Activated T-cell treated with anti-CD3 and anti-CD28 coated beads, Interleukin-2, amount 50 U/mL, for 48 hours (primary cell): ENCODE measurements around the gene SATB2.
A peak's percentile ranks its signal among the peaks of the same experiment; 100 is the strongest.

Source experiments
- DNase-seq, 2 experiments: peaks; one replicate each; pipeline ENCODE4 v3.0.0-alpha.2; 2020

The SATB2 gene

GRCh38 chr2:199228887-199229819, 228.6 kb downstream of the SATB2 start:
- DNase-seq = peak; percentile 24 to 43

- DNase-seq = no peak
Observed at GRCh38 chr2:199223791-199224190, 233.9 kb downstream of the SATB2 start.

DNA sequence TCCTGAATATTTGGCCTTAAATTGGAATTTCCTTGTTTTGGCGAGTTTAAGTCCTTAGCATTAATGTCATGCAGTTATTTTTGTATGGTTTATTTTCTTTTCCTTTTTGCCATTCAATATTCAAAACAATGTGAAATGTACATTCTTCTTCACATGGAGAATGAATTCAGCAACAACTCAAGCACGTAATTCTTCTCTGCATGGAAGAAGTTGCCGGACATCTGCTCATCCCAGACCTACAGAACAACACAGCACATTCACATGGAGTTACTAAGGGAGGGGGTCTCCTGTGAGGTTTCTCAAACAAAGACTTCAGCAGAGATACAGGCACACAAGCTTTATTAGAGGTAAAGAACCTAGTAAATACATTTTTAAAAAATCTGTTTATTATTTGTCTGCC, 236.8 kb downstream of the SATB2 start:
- no peak for DNase-seq

DNA sequence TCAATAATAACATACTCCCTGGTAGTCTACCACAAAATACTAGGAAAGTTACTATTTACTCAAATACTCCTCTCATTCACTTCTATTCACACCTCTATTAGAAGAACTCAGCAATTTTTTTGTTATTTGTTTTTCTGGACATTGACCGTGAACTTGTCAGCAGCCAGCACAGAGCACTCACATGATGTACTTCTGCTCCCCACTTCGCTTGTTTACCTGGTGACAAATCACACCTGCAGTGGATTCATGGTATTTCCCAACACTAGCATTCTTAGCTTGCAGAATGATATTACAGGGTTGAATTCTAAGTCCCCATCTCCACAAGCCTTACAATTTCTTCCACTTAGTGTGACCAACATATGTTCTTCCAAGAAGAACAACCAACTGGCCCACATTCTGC, 238.2 kb downstream of the SATB2 start:
- no peak for DNase-seq
